Anterior cingulate cortex (tissue), 58 donors: ENCODE data around the gene ZMYM3.

ENCODE experiments used
- DNase-seq, 58 donors: peaks; one replicate each; lab custom pipeline; 2025; lab: John Stamatoyannopoulos, UW

Gene ZMYM3

GRCh38 chrX:71214604-71215337 is 39.2 kb downstream of the ZMYM3 start:
- DNase-seq, result no peak

GRCh38 chrX:71214152-71214551 is 39.8 kb downstream of the ZMYM3 start:
- no peak for DNase-seq

- no peak for DNase-seq
Measured at GRCh38 chrX:71212536-71212935, 41.4 kb downstream of the ZMYM3 start.

GRCh38 chrX:71210816-71211215 is 43.1 kb downstream of the ZMYM3 start:
- no peak for DNase-seq

- no peak for DNase-seq
Measured at GRCh38 chrX:71199252-71200008, 54.5 kb downstream of the ZMYM3 start.

GRCh38 chrX:71198066-71198465 is 55.9 kb downstream of the ZMYM3 start:
- DNase-seq, result no peak

- DNase-seq, result no peak
Measured at GRCh38 chrX:71195964-71196649, 57.8 kb downstream of the ZMYM3 start.

- no peak for DNase-seq
Measured at GRCh38 chrX:71191248-71191647, 62.7 kb downstream of the ZMYM3 start.
